Peyer's patch (tissue), 4 donors: ENCODE data around the gene TPP2.

Source experiments
- POLR2A ChIP-seq, 2 donors: fragments of 450-650 bp; IDR thresholded peaks; one replicate each; pipeline ENCODE4 v1.5.1; 2017; ENCODE audit warnings: antibody characterized with exemption in 2 of 2, mild to moderate bottlenecking in 2 of 2, moderate library complexity in 2 of 2
- TF ChIP-seq, protein P1 (sequence below), 6 experiments: fragments of 450-650 bp in 4 of 6; fragments of 200-600 bp in 2 of 6; sonication (generic) in 1 of 6; IDR thresholded peaks; one replicate each; pipeline ENCODE4 v1.5.1; 2017 to 2019; ENCODE audit warnings: antibody characterized with exemption in 6 of 6, mild to moderate bottlenecking in 3 of 6, moderate library complexity in 1 of 6

- TF ChIP-seq, protein P1, sequence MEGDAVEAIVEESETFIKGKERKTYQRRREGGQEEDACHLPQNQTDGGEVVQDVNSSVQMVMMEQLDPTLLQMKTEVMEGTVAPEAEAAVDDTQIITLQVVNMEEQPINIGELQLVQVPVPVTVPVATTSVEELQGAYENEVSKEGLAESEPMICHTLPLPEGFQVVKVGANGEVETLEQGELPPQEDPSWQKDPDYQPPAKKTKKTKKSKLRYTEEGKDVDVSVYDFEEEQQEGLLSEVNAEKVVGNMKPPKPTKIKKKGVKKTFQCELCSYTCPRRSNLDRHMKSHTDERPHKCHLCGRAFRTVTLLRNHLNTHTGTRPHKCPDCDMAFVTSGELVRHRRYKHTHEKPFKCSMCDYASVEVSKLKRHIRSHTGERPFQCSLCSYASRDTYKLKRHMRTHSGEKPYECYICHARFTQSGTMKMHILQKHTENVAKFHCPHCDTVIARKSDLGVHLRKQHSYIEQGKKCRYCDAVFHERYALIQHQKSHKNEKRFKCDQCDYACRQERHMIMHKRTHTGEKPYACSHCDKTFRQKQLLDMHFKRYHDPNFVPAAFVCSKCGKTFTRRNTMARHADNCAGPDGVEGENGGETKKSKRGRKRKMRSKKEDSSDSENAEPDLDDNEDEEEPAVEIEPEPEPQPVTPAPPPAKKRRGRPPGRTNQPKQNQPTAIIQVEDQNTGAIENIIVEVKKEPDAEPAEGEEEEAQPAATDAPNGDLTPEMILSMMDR (IDR thresholded peaks at IDR 0.05) = peak in 5 of 6 experiments; percentile 18 to 38 (median 28)
- no peak for TF ChIP-seq POLR2A (IDR thresholded peaks at IDR 0.05)
These were observed 40.8 kb upstream of the TPP2 start for GRCh38 chr13:102555914-102556553.
